Activated CD8-positive, alpha-beta memory T cell treated with anti-CD3 and anti-CD28 coated beads, Interleukin-2, amount 50 U/mL, for 24 hours (primary cell): ENCODE data around the gene DHCR24.
"Not testable (repeated sequence)": the region's sequence is repeated elsewhere in the genome, so short reads cannot be mapped to it uniquely, and the experiment has no call there.

ENCODE experiments used
- DNase-seq: peaks from one replicate; pipeline ENCODE4 v3.0.0-alpha.2; 2020; ENCODE audit errors: extremely low read depth

The DHCR24 gene, protein sequence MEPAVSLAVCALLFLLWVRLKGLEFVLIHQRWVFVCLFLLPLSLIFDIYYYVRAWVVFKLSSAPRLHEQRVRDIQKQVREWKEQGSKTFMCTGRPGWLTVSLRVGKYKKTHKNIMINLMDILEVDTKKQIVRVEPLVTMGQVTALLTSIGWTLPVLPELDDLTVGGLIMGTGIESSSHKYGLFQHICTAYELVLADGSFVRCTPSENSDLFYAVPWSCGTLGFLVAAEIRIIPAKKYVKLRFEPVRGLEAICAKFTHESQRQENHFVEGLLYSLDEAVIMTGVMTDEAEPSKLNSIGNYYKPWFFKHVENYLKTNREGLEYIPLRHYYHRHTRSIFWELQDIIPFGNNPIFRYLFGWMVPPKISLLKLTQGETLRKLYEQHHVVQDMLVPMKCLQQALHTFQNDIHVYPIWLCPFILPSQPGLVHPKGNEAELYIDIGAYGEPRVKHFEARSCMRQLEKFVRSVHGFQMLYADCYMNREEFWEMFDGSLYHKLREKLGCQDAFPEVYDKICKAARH

DNA sequence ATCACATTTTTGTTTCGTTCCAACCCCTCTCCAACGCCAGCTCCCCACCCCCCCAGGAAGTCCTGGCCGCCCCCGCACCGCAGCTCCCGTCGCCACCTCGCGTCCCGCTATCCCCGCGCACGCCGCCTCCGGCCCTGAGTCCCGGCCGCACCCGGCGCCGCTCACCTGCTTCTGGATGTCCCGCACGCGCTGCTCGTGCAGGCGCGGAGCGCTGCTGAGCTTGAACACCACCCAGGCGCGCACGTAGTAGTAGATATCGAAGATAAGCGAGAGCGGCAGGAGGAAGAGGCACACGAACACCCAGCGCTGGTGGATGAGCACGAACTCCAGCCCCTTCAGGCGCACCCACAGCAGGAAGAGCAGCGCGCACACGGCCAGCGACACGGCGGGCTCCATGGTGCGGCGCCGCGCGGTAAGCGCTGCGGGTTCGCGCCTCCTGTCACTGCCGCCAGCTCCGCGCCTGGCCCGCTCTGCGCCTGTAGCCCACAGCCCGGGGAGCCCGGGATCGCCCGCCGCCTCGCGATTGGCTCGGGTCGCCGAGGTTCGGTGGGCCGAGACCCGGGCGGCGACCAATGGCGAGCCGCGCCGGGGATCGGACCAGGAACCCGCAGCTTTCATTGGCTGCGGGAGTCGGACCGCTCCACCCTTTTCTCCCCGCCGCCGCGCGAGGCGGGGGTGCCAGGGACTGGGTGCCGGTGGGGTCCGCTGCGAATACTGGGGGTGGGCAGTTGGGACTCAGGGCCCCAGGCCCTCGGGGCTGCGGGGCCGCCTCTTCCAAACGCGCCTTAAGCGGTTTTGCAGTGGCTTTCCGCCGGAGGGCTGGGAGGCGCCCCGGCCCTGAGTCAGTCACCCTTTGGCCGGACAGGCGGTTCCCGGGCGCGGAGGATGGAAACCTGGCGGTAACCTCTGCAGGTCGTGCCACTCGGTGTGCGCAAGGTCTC is at the start of gene DHCR24:
TSS of gene DHCR24 (minus strand) at position 472 of the 941 bp plus-strand sequence. CDS start at position 396, 76 bp downstream.
- peak; percentile 35 for DNase-seq

DNA sequence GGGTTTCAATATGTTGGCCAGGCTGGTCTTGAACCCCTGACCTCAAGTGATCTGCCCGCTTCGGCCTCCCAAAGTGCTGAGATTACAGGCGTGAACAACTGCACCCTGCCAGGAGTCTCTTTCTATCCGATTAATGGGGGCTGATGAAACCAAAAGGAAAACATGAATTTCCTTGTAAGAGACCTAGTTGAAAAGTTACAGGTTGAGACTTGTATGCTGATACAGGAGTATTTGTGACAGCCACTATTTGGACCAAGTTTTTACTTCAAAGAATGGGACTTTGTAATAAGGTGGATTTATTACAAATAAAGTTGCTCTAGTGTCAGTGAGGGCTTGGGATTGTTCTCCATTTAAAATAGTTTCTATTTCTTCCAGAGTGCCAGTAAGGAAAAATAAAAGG is 49.8 kb upstream of the DHCR24 start:
- no peak for DNase-seq

DNA sequence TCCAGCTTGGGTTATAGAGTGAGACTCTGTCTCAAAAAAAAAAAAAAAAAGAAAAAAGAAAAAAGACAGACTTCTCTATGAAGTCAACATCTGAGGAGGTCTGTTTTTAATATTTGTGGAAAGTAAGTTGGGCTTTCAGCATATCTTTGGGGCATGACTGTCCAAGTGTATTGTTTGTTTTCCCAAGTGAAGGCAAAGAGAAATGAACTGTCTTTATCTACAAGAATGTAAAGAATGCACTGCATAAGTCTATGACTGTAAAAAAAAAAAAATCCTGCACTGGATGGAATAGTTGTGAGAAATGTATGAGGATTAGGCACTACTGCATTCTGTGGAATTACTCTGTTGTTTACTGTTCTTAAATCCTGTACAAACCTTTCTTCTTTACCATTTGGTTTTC is 47.9 kb upstream of the DHCR24 start:
- DNase-seq: no peak

DNA sequence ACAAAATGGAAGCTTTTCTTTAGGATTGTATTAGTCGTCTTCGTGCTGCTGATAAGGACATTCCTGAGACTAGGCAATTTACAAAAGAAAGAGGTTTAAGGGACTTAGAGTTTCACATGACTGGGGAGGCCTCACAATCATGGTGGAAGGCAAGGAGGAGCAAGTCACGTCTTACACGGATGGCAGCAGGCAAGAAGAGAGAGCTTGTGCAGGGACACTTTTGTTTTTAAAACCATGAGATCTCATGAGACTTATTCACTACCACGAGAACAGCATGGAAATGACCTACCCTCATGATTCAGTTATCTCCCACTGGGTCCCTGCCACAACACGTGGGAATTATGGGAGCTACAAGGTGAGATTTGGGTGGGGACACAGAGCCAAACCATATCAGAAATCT is 47.1 kb upstream of the DHCR24 start:
- DNase-seq: not testable (repeated sequence)

DNA sequence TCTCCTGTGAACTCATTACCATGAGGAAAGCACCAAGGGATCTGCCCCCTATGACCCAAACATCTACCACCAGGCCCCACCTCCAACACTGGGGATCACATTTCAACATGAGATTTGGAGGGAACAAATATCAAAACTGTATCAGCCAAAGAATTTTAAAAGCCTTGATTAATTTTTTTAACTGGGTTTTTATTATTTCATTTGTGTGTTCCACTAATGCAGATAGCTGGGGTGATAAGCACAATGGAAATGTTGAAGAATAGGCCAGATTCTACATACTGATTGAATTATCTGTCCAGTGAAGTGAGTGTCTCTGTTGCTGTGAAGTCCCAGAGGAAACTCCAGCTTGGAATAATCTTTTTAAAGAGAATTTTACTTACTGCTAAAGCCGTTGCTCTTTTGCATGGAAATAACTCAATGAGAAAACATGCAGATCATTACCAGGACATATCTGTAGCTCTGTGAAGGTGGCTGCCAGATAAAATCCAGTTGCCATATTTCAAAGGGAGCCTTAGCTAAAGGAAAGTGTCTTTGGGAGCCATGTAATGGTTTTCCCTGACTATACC is 44.4 kb upstream of the DHCR24 start:
- DNase-seq: no peak

DNA sequence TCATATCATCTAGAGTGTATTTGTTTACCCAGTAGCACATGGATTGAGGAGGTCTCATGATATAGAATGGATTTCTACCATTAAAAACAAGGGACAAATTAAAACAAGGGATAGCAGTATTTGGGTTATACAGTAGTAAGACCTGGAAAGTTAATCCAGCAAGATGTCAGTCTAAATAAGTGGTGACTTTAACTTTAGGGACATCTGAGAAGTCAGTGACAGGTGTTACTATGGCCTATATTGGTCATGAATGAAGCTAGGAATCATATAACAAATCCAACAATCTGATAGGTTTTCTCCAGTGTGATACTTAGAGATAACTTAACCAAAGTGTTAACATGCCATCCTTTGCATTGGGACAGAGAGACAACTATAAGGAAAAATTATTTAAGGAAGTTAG is 42.7 kb upstream of the DHCR24 start:
- no peak for DNase-seq

DNA sequence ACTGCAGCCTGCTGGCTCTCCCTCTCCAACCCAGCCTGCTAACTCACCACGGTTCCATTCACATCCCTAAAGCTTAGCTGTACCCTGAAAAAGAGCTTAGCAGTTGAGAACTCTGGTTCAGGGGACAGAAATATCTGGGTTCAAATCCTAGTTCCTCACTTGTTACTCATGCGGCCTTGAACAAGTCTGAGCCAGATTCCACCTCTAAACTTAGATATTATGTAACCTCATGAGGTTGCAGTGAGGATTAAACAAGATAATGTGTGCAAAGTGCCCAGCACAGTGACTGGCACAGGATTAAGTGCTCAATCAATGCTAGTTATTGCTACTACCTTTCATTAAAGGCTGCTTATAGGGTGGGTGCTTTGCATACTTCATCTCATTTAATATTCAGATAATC is 41.3 kb upstream of the DHCR24 start:
- DNase-seq: no peak

DNA sequence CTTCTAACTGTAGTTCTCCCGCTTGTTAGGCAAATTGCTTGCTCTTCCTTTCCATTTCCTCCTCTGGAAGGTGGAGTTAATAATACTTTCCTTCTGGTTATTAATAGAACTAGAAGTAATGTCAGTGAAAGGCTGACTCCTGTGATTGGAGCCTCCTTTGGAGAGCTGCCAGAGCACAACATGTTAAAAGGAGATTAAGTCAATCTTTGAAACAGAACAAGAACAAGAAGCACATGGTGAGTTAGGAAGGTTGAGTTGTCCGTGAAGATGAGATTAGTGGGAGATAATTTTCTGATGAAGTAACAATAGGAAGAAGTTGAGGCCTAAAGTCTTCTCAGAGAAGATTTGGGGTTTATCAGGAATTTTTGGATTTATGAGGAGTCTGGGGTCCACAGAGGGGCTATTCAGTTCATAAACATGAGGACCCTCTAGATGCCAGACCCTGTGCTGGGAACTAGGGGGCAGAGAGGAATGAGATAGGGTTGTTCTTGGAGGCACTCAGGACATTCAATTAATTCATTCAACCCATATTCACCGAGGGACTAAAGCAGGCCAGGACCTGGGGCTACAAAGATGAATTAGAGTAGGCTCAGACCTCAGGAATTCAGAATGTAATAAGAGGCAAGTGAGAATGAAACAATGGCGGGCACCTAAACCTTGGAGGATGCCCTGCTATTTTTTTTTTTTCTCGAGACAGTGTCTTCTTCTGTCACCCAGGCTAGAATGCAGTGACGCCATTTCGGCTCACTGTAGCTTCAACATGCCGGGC is 40.7 kb upstream of the DHCR24 start:
- DNase-seq: no peak

DNA sequence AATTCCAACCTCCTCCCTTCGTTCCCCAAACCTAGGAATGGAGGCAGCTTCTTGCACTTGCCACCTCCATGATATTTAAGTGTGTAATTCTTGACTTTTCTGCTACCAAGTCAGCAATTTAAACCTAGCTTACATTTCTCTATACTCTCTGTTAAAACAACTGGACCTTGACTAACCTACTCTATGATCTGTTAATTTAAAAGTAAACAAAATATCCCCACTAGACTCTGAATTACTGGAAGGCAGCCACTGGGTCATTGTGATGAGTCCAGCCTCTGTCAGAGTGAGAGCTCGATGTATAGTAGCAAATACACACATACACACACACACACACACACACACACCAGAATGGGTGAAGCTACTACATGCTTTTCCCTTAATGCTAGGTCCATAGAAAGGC is 40.0 kb upstream of the DHCR24 start:
- no peak for DNase-seq

DNA sequence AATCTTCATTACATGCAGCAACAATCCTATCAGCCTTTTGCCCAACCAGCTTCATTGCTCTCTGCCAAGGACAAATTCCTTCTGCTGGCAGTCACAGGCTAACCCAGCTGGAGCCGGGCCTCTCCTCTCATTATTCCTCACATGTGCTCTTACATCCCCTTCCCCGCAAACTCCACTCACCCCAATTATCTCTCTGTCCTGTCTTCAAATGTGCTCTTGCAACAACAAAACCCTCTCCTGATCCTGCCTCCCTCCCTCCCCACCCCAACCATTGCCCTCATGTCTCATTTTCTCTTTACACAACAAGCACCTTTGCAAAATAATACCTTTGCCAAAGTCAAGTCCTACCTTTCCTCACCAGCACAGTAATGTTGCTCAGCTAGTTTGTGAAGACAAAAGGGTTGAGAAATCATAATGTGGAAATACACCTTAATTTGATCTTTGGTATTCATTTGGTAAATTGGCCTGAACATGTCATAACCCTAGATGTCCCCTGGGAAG is 36.0 kb upstream of the DHCR24 start:
- DNase-seq: no peak

DNA sequence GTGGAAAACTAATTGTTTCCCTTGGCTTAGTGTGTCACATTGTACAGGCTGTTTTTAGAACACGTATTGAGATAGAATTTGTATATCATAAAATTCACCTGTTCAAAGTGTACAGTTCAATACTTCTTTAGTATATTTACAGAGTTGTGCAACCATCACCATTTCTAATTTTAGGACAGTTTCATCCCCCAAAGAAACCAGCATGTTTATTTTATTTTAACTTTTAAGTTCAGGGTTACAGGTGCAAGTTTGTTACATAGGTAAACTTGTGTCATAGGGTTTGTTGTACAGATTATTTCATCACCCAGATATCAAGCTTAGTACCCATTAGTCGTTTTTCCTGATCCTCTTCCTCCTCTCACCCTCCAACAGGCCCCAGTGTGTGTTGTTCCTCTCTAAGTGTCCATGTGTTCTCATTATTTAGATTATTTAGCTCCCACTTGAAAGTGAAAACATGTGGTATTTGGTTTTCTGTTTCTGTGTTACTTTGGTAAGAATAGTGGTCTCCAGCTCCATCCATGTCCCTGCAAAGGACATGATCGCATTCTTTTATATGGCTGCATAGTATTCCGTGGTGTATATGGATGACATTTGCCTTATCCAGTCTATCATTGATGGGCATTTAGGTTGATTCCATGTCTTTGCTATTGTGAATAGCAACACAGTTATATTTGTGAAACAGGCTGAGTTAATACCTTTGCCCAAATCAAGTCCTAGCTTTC is 35.2 kb upstream of the DHCR24 start:
- DNase-seq: no peak

DNA sequence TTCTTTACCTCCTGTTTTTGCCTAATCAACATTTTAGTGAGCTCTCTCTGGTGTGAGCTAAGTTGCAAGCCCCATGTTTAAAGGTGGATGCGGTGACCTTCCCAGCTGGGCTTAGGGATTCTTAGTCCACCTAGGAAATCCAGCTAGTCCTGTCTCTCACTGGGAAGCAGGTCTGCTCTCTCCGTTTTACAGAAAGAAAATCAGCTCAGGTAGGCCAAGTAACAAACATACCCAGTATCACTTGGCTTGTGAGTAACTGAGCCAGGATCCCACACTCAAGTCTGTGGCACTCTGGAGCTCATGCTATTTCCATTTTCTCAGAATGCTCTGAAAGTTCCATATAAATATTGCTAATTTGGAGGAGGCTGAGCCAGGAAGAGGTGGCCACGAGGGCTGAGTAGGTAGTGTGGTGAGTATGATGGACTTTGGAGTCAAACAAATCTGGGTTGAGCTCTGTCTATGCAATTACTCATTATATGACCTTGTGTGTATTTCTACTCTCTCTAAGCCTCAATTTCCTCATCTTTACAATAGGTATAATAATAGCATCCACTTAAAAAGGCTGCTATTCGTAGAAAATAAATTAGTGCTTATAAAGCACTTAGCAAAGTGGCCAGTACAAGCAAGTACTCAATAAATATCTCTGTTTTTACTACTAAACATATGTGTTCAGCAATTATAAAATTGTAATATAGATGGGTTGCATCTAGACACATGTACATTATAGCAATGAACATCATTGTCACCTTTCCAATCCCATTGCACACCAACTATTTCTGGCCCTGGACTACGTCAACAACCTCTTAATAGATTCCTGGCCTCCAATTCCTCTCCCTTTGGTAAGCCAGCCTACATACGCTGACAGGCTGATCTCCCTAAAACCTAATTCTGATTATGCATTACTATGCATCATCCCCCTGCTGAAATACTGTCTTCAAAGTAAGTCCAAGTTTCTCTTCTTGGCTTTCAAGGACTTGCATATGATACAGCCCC is 32.7 kb upstream of the DHCR24 start:
- DNase-seq: no peak

DNA sequence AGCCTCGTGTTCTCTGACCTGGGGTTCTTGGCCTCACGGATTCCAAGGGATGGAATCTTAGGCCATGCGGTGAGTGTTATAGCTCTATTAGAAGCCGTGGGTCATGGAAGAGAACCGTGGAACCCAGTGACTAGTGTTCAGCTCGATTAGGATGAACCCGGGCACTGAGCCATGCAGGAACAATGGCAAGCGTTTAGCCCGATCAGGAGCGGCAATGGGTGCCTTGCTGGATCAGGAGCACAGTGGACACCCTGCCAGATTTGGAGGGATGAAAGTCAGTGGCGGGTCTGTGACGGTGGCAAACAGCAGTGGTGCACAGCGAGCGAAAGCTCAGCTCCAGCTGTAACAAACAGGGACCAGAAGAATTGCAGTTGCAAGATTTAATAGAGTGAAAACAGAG is 24.1 kb upstream of the DHCR24 start:
- DNase-seq: not testable (repeated sequence)

DNA sequence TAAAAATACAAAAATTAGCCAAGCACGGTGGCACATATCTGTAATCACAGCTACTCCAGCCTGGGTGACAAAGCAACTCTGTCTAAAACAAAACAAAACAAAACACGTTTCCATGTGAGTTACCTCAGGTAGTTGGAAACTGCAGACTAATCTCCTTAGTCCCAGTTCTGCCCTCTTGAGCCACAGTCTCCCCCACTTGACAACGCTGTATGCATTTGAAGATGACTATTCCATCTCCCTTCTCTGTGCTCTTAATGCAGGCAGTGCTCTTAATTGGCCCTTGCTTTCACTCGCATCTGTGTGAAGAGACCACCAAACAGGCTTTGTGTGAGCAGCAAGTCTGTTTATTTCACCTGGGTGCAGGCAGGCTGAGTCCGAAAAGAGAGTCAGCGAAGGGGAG is 19.6 kb upstream of the DHCR24 start:
- DNase-seq: no peak

DNA sequence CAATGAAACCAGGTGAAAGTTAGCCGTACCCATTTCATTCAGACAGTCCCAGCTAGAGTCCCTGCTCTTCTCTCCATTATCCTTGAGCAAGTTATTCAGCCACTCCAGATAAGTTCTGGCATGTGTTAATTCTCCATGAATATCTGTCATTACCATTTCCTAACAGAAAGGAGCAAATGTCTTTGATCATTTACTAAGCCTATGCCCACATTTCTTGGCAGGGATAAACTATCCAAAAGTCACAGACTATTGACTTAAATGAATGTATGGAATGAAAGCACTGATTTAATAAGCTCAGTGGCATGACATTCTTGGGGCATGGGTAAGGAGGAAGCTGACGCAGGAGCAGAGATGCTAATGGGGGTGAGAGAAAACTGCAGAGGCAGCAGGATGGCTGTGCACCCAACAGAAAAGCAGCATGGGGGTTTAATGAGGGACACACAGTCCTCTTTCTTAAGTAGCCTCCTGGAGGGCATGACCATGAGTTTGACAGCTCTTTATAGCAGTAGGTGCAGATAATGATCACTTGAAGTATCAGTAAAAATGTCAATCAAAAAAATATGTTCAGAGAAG is 17.6 kb upstream of the DHCR24 start:
- DNase-seq: no peak

DNA sequence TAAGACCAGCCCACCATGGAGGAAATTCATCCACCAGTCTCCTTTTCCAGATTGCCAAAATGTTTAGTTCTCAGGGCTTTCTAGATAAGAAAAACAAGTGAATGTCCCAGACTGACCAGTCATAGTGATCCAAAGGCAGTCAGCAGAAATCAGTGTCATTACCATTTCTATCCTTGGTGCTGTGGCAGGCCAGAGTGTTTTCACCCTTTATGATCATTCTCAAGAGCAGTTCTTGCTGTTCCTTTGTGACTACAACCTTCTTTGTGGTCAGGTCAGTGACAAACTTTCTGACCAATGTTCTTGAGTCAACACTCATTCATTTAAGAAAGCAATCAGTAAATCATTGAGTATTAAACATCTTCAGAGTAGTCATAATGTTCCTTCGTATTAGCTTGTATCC is 7.3 kb upstream of the DHCR24 start:
- no peak for DNase-seq

DNA sequence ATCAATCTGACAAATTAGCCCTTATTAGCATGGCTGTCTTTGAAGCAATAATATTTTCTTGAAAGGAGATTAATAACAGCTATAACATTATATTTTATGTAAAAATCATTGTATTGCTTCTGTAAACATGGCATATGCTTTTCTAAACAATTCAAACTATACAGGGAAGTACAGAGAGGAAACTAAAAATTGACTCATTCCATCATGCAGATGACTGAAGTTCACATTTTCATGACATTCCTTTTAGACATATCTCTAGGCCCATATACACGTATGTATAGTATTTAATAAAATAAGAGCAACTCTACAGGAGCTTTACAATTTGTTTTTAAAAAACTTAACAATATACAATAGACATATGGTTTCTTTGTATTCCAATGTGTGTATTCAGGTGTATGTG is 5.6 kb upstream of the DHCR24 start:
- DNase-seq: no peak

DNA sequence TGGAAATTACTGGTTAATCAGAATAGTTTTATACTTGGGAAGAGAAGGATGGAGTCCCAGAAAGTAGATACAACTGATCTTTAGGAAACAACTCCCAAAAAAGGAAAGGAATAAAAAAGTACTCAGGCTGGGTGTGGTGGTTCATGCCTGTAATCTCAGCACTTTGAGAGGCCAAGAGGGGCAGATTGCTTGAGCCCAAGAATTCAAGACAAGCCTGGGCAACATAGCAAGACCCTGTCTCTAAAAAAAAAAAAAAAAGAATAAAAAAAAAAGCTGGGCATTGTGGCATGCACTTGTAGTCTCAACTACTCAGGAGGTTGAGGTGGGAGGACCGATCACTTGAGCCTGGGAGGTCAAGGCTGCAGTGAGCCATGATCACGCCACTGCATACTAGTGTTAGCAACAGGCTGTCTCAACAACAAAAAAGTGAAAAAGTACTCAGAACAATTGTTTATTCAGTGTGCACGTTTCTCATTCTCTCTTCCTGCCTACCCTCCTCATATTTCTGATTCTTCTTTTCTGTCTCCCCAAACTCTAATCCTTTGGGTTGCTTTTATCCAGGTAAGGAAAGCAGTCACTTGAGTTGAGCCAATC is 2.2 kb upstream of the DHCR24 start:
- DNase-seq: no peak
